ENCODE data around the gene A4GALT. TPM values are rescaled to one million over a fixed set of nuclear protein-coding genes. Genes with fewer than 3 reads are reported as not detected.

The A4GALT gene
- total and polyA plus RNA-seq, 2 of the 13 experiments (the other 11 are each of a cell fraction or from before 2014, with no cell fraction given), result 0.09 to 1.1 TPM

GRCh38 chr22:42646569-42647525 is 73.8 kb downstream of the A4GALT start:
- Histone ChIP-seq H3K9ac (ENCODE audit: insufficient read depth, low read depth, low read length) (peak overlapping the region; percentile 98), H3K36me3 (replicated peaks in 1 of 2; ENCODE audit: control insufficient read depth in 1 of 2, insufficient read depth in 2 of 2, low read length in 2 of 2) (no peaks in the 10 kb centered on the region; a peak in 2 of 5 replicates), H3K27ac (ENCODE audit: extremely low read length, insufficient read depth, low read length) (peak overlapping the region; percentile 88), H3K4me3 (replicated peaks in 1 of 3; ENCODE audit: insufficient read depth in 1 of 3, low read depth in 2 of 3, low read length in 3 of 3) (peak overlapping the region; percentile 22 to 100 (median 42)), H4K20me1 (ENCODE audit: insufficient read depth, low read length) (peaks cover 10% of the 10 kb centered on the region; the same call in 1 of the 2 replicates), H3K4me2 (ENCODE audit: low read depth, low read length) (peak overlapping the region; percentile 96), H2AFZ (ENCODE audit: low read length) (no peak overlapping the region), H3K27me3 (ENCODE audit: control insufficient read depth in 1 of 2, insufficient read depth in 2 of 2, low read length in 2 of 2) (no peaks in the 10 kb centered on the region; a peak in 1 of 5 replicates), H3K4me1 (ENCODE audit: insufficient read depth, low read length) (peaks cover 79% of the 10 kb centered on the region), H3K9me3 (ENCODE audit: low read length) (no peaks in the 10 kb centered on the region), H3K79me2 (ENCODE audit: insufficient read depth, low read length) (peaks cover 61% of the 10 kb centered on the region)
- FAIRE-seq, result no peak
- intact Hi-C loops (cut with micrococcal nuclease; ENCODE audit: unreplicated experiment) (loop anchor here (1.0 to 10.0 kb wide), 3 partner anchors 26 to 208 kb away; partner anchors contain the start of gene ARFGAP3), in situ Hi-C loops (cut with HindIII; ENCODE audit: extremely low pct_ligation_motif_present, low pct_unique_long_range_greater_than_20kb) (no loop called here)
- WGBS (ENCODE audit: low lambda C conversion rate), result 51% methylated on average over 10 of the region's 16 CpGs
- POLR2A ChIA-PET, result interaction anchor here (0.5 to 4.4 kb wide), 6 partner anchors 9 to 32 kb away, joined by 3 to 45 read pairs (median 4); partner anchors contain the start of gene POLDIP3
- DNase-seq (ENCODE audit: low spot score), result no peak
- CTCF ChIA-PET (ENCODE audit: low intra/inter-chr PET ratio, low total read pairs), result interaction anchor here (0.7 kb wide), 1 partner anchor 17 kb away, joined by 4 read pairs; no protein-coding TSS in a partner anchor
- ATAC-seq, result no peak
- BruUV-seq (replicated peaks), result no TSS peak
- TF ChIP-seq PCBP1 (IDR thresholded peaks at IDR 0.05; ENCODE audit: borderline replicate concordance, low read depth, low read length) (0 out of 2 replicates have a peak, but pooled peaks have one; percentile 24), ZFX (CRISPR knock-in tag; IDR thresholded peaks at IDR 0.05; ENCODE audit: low read depth) (peak; percentile 56), JDP2 (CRISPR knock-in tag; IDR thresholded peaks at IDR 0.05; ENCODE audit: borderline replicate concordance) (no peak), DMTF1 (CRISPR knock-in tag; IDR thresholded peaks at IDR 0.05) (no peak), TARDBP (CRISPR knock-in tag; IDR thresholded peaks at IDR 0.05) (peak; percentile 30; the same call in 1 of the 2 replicates), ZBTB7B (CRISPR knock-in tag; IDR thresholded peaks at IDR 0.05) (0 out of 2 replicates have a peak, but pooled peaks have one; percentile 2), ZNF674 (CRISPR knock-in tag; IDR thresholded peaks at IDR 0.05; ENCODE audit: low read depth) (no peak), POLR2AphosphoS5 (IDR thresholded peaks at IDR 0.05; ENCODE audit: low read depth, low read length) (peak; percentile 5; the same call in 1 of the 2 replicates), AGO1 (IDR thresholded peaks at IDR 0.05; ENCODE audit: low read depth, low read length, poor library complexity, severe bottlenecking) (no peak), ZNF839 (CRISPR knock-in tag; IDR thresholded peaks at IDR 0.05; ENCODE audit: borderline replicate concordance) (no peak), SRSF1 (optimal IDR thresholded peaks at IDR 0.05; ENCODE audit: low read depth, low read length) (peak; percentile 6), ZNF143 (CRISPR knock-in tag; IDR thresholded peaks at IDR 0.05) (no peak), ZBTB33 (CRISPR knock-in tag; IDR thresholded peaks at IDR 0.05) (peak; percentile 45; the same call in 1 of the 2 replicates), MAF1 (CRISPR knock-in tag; IDR thresholded peaks at IDR 0.05; ENCODE audit: borderline replicate concordance) (no peak), PHF8 (CRISPR knock-in tag; IDR thresholded peaks at IDR 0.05) (0 out of 2 replicates have a peak, but pooled peaks have one; percentile 12), HNRNPL (IDR thresholded peaks at IDR 0.05; ENCODE audit: low read depth, low read length) (0 out of 2 replicates have a peak, but pooled peaks have one; percentile 45), ZFP90 (CRISPR knock-in tag; IDR thresholded peaks at IDR 0.05; ENCODE audit: borderline replicate concordance) (0 out of 2 replicates have a peak, but pooled peaks have one; percentile 47), ZBTB21 (CRISPR knock-in tag; IDR thresholded peaks at IDR 0.05) (no peak), STAG1 (CRISPR knock-in tag; IDR thresholded peaks at IDR 0.05) (peak; percentile 3; the same call in 1 of the 2 replicates)

All from HepG2 (cell line).